ENCODE results near the gene TAX1BP1. TPM values are rescaled to one million over a fixed set of nuclear protein-coding genes. Genes with fewer than 3 reads are reported as not detected.

Gene TAX1BP1
- polyA plus RNA-seq, 1 donor from 2014 or later = 115 TPM

- Histone ChIP-seq H3K4me2 (ENCODE audit: low read length) (no peak overlapping the region), H3K79me2 (replicated peaks; ENCODE audit: insufficient read depth, low read length) (no peaks in the 10 kb centered on the region), H4K20me1 (ENCODE audit: insufficient read depth) (no peaks in the 10 kb centered on the region), H3K27ac (ENCODE audit: low read length) (no peak overlapping the region), H3K9ac (ENCODE audit: low read length) (no peak overlapping the region), H3F3A (ENCODE audit: insufficient read depth, low read length, poor library complexity, severe bottlenecking) (peaks cover 3% of the 10 kb centered on the region), H3K36me3 (ENCODE audit: insufficient read depth, low read length) (no peaks in the 10 kb centered on the region), H3K4me3 (ENCODE audit: low read length) (no peak overlapping the region), H3K9me2 (ENCODE audit: insufficient read depth, low read length) (no peaks in the 10 kb centered on the region), H2AFZ (ENCODE audit: low read depth, low read length) (no peak overlapping the region), H3K27me3 (ENCODE audit: insufficient read depth, low read depth, low read length) (no peaks in the 10 kb centered on the region), H3K9me3 (ENCODE audit: low read length) (no peaks in the 10 kb centered on the region)
- TF ChIP-seq RAD21 (conservative IDR thresholded peaks at IDR 0.05) = no peak
- no peak for TF ChIP-seq EZH2 (IDR thresholded peaks at IDR 0.05; ENCODE audit: borderline replicate concordance, insufficient read depth, low read length, poor library complexity, severe bottlenecking)
- no peak for TF ChIP-seq CTCF (IDR thresholded peaks at IDR 0.05; ENCODE audit: poor library complexity, severe bottlenecking)
- TF ChIP-seq MXI1 (conservative IDR thresholded peaks at IDR 0.05; ENCODE audit: poor library complexity, severe bottlenecking) = no peak
- no peak for TF ChIP-seq SMC3 (conservative IDR thresholded peaks at IDR 0.05; ENCODE audit: poor library complexity)
- TF ChIP-seq TAF1 (IDR thresholded peaks at IDR 0.05; ENCODE audit: low read depth) = no peak
- no peak for TF ChIP-seq REST (IDR thresholded peaks at IDR 0.05; ENCODE audit: borderline replicate concordance)
- TF ChIP-seq POLR2AphosphoS5 (IDR thresholded peaks at IDR 0.05) = no peak
- no peak for TF ChIP-seq EP300 (conservative IDR thresholded peaks at IDR 0.05; ENCODE audit: poor library complexity, severe bottlenecking)
These were observed 130.6 kb downstream of the TAX1BP1 start for GRCh38 chr7:27870595-27870994.

- H3K4me2 ChIP-seq (ENCODE audit: low read length) = no peak overlapping the region
- H3F3A ChIP-seq (ENCODE audit: insufficient read depth, low read length, poor library complexity, severe bottlenecking) = peaks cover 3% of the 10 kb centered on the region
- H3K9me3 ChIP-seq (ENCODE audit: low read length) = no peaks in the 10 kb centered on the region
- no peaks in the 10 kb centered on the region for H4K20me1 ChIP-seq (ENCODE audit: insufficient read depth)
- H3K9me2 ChIP-seq (ENCODE audit: insufficient read depth, low read length) = no peaks in the 10 kb centered on the region
- no peaks in the 10 kb centered on the region for H3K79me2 ChIP-seq (replicated peaks; ENCODE audit: insufficient read depth, low read length)
- no peak for TF ChIP-seq EP300 (conservative IDR thresholded peaks at IDR 0.05; ENCODE audit: poor library complexity, severe bottlenecking)
- H3K27ac ChIP-seq (ENCODE audit: low read length) = no peak overlapping the region
- no peak overlapping the region for H2AFZ ChIP-seq (ENCODE audit: low read depth, low read length)
- no peak overlapping the region for H3K9ac ChIP-seq (ENCODE audit: low read length)
- H3K4me3 ChIP-seq (ENCODE audit: low read length) = no peak overlapping the region
- no peaks in the 10 kb centered on the region for H3K27me3 ChIP-seq (ENCODE audit: insufficient read depth, low read depth, low read length)
- H3K36me3 ChIP-seq (ENCODE audit: insufficient read depth, low read length) = no peaks in the 10 kb centered on the region
These were observed 131.1 kb downstream of the TAX1BP1 start for GRCh38 chr7:27871086-27871485.

- Histone ChIP-seq H3K36me3 (ENCODE audit: insufficient read depth, low read length) (no peaks in the 10 kb centered on the region), H3K27me3 (ENCODE audit: insufficient read depth, low read depth, low read length) (no peaks in the 10 kb centered on the region), H3K27ac (ENCODE audit: low read length) (no peak overlapping the region), H3K4me3 (ENCODE audit: low read length) (no peak overlapping the region), H2AFZ (ENCODE audit: low read depth, low read length) (no peak overlapping the region), H3K79me2 (replicated peaks; ENCODE audit: insufficient read depth, low read length) (no peaks in the 10 kb centered on the region), H3K4me2 (ENCODE audit: low read length) (no peak overlapping the region), H4K20me1 (ENCODE audit: insufficient read depth) (no peaks in the 10 kb centered on the region), H3K9me3 (ENCODE audit: low read length) (no peaks in the 10 kb centered on the region), H3F3A (ENCODE audit: insufficient read depth, low read length, poor library complexity, severe bottlenecking) (peaks cover 3% of the 10 kb centered on the region), H3K9me2 (ENCODE audit: insufficient read depth, low read length) (no peaks in the 10 kb centered on the region), H3K9ac (ENCODE audit: low read length) (no peak overlapping the region)
- no peak for TF ChIP-seq TAF1 (IDR thresholded peaks at IDR 0.05; ENCODE audit: low read depth)
- no peak for TF ChIP-seq RAD21 (conservative IDR thresholded peaks at IDR 0.05)
- TF ChIP-seq EZH2 (IDR thresholded peaks at IDR 0.05; ENCODE audit: borderline replicate concordance, insufficient read depth, low read length, poor library complexity, severe bottlenecking) = no peak
- TF ChIP-seq CTCF (IDR thresholded peaks at IDR 0.05; ENCODE audit: poor library complexity, severe bottlenecking) = no peak
- no peak for TF ChIP-seq SMC3 (conservative IDR thresholded peaks at IDR 0.05; ENCODE audit: poor library complexity)
- no peak for TF ChIP-seq MXI1 (conservative IDR thresholded peaks at IDR 0.05; ENCODE audit: poor library complexity, severe bottlenecking)
- no peak for TF ChIP-seq POLR2AphosphoS5 (IDR thresholded peaks at IDR 0.05)
- TF ChIP-seq REST (IDR thresholded peaks at IDR 0.05; ENCODE audit: borderline replicate concordance) = no peak
- no peak for TF ChIP-seq EP300 (conservative IDR thresholded peaks at IDR 0.05; ENCODE audit: poor library complexity, severe bottlenecking)
These were observed 131.9 kb downstream of the TAX1BP1 start for GRCh38 chr7:27871866-27872265.
